ENCODE data around the gene GJC1. TPM values are rescaled to one million over a fixed set of nuclear protein-coding genes. Genes with fewer than 3 reads are reported as not detected.

GJC1 gene
- total and polyA plus RNA-seq, 4 donors: 3.9 to 44.3 (median 8.5) TPM

- Histone ChIP-seq H3K4me1 (ENCODE audit: control insufficient read depth in 5 of 5, insufficient read depth in 5 of 5, low read length in 5 of 5) (no peaks in the 10 kb centered on the region), H3K4me3 (no peak overlapping the region), H3K27me3 (ENCODE audit: control insufficient read depth in 3 of 3, insufficient read depth in 3 of 3, low read length in 2 of 3) (no peaks in the 10 kb centered on the region), H3K36me3 (ENCODE audit: control insufficient read depth in 4 of 4, insufficient read depth in 4 of 4, low read length in 4 of 4) (no peaks in the 10 kb centered on the region), H3K27ac (ENCODE audit: low read depth in 1 of 2, low read length in 1 of 2) (no peak overlapping the region), H3K9ac (ENCODE audit: insufficient read depth in 1 of 2, low read length in 2 of 2) (no peak overlapping the region), H3K9me3 (ENCODE audit: control insufficient read depth in 4 of 4, insufficient read depth in 3 of 4, low read length in 3 of 4) (peaks cover 0 to 2% (median 0%) of the 10 kb centered on the region in 4 donors)
- 68 to 79% methylated on average over 11 of the region's 11 CpGs for WGBS, 2 donors
- no peak for DNase-seq
- ATAC-seq (ENCODE audit: insufficient read depth, low FRiP score): no peak
- TF ChIP-seq, protein P1, sequence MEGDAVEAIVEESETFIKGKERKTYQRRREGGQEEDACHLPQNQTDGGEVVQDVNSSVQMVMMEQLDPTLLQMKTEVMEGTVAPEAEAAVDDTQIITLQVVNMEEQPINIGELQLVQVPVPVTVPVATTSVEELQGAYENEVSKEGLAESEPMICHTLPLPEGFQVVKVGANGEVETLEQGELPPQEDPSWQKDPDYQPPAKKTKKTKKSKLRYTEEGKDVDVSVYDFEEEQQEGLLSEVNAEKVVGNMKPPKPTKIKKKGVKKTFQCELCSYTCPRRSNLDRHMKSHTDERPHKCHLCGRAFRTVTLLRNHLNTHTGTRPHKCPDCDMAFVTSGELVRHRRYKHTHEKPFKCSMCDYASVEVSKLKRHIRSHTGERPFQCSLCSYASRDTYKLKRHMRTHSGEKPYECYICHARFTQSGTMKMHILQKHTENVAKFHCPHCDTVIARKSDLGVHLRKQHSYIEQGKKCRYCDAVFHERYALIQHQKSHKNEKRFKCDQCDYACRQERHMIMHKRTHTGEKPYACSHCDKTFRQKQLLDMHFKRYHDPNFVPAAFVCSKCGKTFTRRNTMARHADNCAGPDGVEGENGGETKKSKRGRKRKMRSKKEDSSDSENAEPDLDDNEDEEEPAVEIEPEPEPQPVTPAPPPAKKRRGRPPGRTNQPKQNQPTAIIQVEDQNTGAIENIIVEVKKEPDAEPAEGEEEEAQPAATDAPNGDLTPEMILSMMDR (IDR thresholded peaks at IDR 0.05; ENCODE audit: control extremely low read depth, extremely low read depth): no peak
Observed at GRCh38 chr17:44765965-44766364, 64.1 kb downstream of the GJC1 start.

DNA sequence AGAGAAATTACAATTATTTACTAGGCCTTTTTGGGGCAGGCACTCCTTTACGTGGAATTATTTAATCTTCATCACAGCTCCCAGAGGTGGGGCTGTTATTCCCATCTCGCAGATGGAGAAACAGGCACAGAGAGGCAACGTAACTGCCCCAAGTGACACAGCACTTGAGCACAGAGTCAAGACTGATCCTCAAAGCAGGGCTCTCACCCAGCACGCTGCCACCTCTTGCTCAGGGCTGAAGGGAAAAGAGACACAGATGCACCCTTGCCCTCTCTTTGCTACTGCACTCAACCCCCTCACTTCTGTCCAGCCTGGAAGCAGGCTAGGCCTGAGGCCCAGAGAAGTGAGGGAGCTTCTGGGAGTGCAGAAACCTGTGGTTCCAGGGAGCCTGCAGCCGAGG, 66.9 kb downstream of the GJC1 start:
- peaks cover 0 to 2% (median 0%) of the 10 kb centered on the region in 3 donors for H3K27me3 ChIP-seq (ENCODE audit: control insufficient read depth in 3 of 3, insufficient read depth in 3 of 3, low read length in 2 of 3)
- TF ChIP-seq, protein P1 (IDR thresholded peaks at IDR 0.05; ENCODE audit: control extremely low read depth, extremely low read depth): no peak
- no peaks in the 10 kb centered on the region for H3K36me3 ChIP-seq (ENCODE audit: control insufficient read depth in 4 of 4, insufficient read depth in 4 of 4, low read length in 4 of 4)
- peaks cover 0 to 2% (median 0%) of the 10 kb centered on the region in 4 donors for H3K9me3 ChIP-seq (ENCODE audit: control insufficient read depth in 4 of 4, insufficient read depth in 3 of 4, low read length in 3 of 4)
- ATAC-seq (ENCODE audit: insufficient read depth, low FRiP score): no peak
- DNase-seq: no peak
- H3K27ac ChIP-seq (ENCODE audit: low read depth in 1 of 2, low read length in 1 of 2): no peak overlapping the region
- H3K4me1 ChIP-seq (ENCODE audit: control insufficient read depth in 5 of 5, insufficient read depth in 5 of 5, low read length in 5 of 5): peaks cover 0 to 7% (median 0%) of the 10 kb centered on the region in 5 donors
- 86 to 93% methylated on average over 5 of the region's 5 CpGs for WGBS, 2 donors
- H3K4me3 ChIP-seq: no peak overlapping the region
- no peak overlapping the region for H3K9ac ChIP-seq (ENCODE audit: insufficient read depth in 1 of 2, low read length in 2 of 2)

- TF ChIP-seq, protein P1 (IDR thresholded peaks at IDR 0.05; ENCODE audit: control extremely low read depth, extremely low read depth): no peak
- Histone ChIP-seq H3K9ac (ENCODE audit: insufficient read depth in 1 of 2, low read length in 2 of 2) (no peak overlapping the region), H3K4me3 (no peak overlapping the region), H3K36me3 (ENCODE audit: control insufficient read depth in 4 of 4, insufficient read depth in 4 of 4, low read length in 4 of 4) (no peaks in the 10 kb centered on the region), H3K27me3 (ENCODE audit: control insufficient read depth in 3 of 3, insufficient read depth in 3 of 3, low read length in 2 of 3) (peaks cover 0 to 2% (median 0%) of the 10 kb centered on the region in 3 donors), H3K27ac (ENCODE audit: low read depth in 1 of 2, low read length in 1 of 2) (no peak overlapping the region), H3K4me1 (ENCODE audit: control insufficient read depth in 5 of 5, insufficient read depth in 5 of 5, low read length in 5 of 5) (peaks cover 0 to 8% (median 0%) of the 10 kb centered on the region in 5 donors), H3K9me3 (ENCODE audit: control insufficient read depth in 4 of 4, insufficient read depth in 3 of 4, low read length in 3 of 4) (peaks cover 0 to 2% (median 0%) of the 10 kb centered on the region in 4 donors)
- WGBS, 2 donors: 73 to 76% methylated on average over 17 of the region's 17 CpGs
- no peak for ATAC-seq (ENCODE audit: insufficient read depth, low FRiP score)
- no peak for DNase-seq
Observed at GRCh38 chr17:44761932-44762810, 67.9 kb downstream of the GJC1 start.

Data from lung (tissue), 12 donors.